ENCODE measurements around the gene CLIP2.

CLIP2 gene

DNA sequence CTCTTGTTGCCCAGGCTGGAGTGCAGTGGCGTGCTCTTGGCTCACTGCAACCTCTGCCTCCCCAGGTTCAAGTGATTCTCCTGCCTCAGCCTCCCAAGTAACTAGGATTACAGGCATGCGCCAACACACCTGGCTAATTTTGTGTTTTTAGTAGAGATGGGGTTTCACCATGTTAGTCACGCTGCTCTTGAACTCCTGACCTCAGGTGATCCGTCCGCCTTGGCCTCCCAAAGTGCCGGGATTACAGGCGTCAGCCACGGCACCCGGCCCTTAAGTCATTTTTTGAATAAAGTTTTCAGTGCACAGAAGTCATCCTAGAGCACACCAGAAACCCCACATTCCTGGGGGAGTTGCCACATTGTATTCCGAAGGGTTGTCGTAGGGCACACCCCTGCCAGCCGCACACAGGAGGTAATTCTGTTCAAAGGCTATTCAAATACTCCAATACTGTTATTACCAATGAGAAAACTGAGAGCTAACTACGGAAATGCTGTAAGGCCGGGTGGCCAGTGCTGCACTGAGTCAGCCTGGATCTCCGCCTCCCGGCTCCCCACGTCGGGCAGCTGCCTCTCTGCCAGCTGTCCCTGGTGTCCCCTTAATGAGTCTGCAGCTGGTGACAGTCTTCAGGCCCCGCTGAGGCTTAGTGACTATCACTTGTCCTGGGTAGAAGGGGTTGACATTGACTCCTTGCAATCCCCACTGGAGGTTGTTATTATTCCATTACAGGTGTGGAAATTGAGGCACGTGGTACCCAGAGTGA, 26.4 kb upstream of the CLIP2 start:
- no peak for TF ChIP-seq POLR2AphosphoS5 (IDR thresholded peaks at IDR 0.05; ENCODE audit: low read depth, low read length)
- no peak for TF ChIP-seq REST (IDR thresholded peaks at IDR 0.05; ENCODE audit: insufficient read depth in 1 of 2, low read depth in 2 of 2, low read length in 2 of 2)
- no peak for TF ChIP-seq TAF1 (IDR thresholded peaks at IDR 0.05; ENCODE audit: borderline replicate concordance, insufficient read depth, low read length)
- no peak for TF ChIP-seq SIN3A (IDR thresholded peaks at IDR 0.05; ENCODE audit: borderline replicate concordance, insufficient read depth, low read length)
- TF ChIP-seq FOXP2 (optimal IDR thresholded peaks at IDR 0.05; ENCODE audit: borderline replicate concordance, extremely low read depth, extremely low read length, insufficient read depth) = no peak

GRCh38 chr7:74263399-74264120, 25.6 kb upstream of the CLIP2 start:
- TF ChIP-seq SIN3A (IDR thresholded peaks at IDR 0.05; ENCODE audit: borderline replicate concordance, insufficient read depth, low read length) = no peak
- 0 out of 4 replicates have a peak, but pooled peaks of 1 of the 2 experiments have one; percentile 50 for TF ChIP-seq REST (IDR thresholded peaks at IDR 0.05; ENCODE audit: insufficient read depth in 1 of 2, low read depth in 2 of 2, low read length in 2 of 2)

DNA sequence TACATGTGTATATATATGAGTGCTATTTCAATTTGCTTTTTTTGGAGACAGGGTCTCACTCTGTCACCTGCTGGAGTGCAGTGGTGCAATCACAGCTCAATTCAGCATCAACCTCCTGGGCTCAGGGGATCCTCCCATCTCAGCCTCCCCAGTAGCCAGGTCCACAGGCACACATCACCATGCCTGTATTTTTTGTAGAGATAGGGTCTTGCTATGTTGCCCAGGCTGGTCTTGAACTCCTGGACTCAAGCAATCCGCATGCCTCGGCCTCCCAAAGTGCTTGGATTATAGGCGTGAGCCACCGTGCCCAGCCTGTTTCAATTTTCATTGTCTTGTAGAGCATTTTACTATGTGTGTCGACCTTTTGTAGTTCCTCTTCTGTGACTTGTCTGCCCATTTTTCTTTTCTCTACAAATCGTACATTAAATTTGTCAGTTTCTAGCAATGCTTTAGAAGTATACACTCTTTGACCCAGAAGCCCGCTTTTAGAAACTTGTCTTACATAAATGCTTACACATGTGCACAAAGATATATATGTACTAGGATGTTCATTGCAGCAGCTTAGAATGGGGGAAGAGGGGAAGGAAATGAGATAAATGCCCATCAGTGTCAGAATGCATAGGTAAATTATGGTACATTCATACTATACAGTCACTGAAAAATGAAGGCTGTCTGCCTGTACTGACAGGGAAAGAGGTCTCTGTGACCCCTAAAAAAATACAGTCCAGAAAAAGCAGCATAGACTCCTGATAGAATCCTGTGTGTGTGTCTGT, 22.8 kb upstream of the CLIP2 start:
- no peak for TF ChIP-seq TAF1 (IDR thresholded peaks at IDR 0.05; ENCODE audit: borderline replicate concordance, insufficient read depth, low read length)
- TF ChIP-seq REST (IDR thresholded peaks at IDR 0.05; ENCODE audit: insufficient read depth in 1 of 2, low read depth in 2 of 2, low read length in 2 of 2) = no peak
- TF ChIP-seq SIN3A (IDR thresholded peaks at IDR 0.05; ENCODE audit: borderline replicate concordance, insufficient read depth, low read length) = no peak
- no peak for TF ChIP-seq FOXP2 (optimal IDR thresholded peaks at IDR 0.05; ENCODE audit: borderline replicate concordance, extremely low read depth, extremely low read length, insufficient read depth)
- TF ChIP-seq POLR2AphosphoS5 (IDR thresholded peaks at IDR 0.05; ENCODE audit: low read depth, low read length) = no peak

DNA sequence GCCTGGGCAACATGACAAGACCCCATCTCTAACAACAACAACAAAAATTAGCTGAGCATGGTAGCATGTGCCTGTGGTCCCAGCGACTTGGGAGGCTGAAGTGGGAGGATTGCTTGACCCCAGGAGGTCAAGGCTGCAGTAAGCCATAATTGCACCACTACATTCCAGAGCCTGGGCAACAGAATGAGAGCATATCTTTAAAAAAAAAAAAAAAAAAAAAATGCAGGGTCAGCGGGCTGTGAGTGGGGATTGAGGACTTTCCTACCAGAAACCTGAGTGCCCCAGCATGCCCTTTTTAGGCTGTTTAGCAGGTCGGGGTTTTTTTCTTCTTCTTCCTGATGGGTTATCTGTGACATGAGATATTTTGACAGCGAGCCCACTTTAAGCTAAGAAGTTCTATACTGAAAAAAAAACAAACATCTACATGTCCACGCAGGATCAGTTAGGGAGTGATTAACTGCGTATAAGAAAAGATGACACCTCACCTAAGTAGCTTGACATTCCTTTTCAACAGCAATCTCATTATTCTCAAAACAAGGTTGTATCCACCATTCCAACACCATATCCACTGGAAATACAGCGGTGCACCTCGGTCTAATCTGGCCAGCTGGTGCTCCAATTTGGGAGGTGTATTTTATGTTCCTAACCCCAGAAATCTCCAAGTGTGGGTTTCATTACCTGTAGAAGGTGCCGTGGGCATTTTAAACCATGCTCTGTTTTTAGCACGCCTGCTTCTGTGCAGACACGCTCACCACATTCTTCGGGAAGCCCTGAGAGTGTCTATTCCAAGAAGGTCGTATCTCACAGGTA, 21.2 kb upstream of the CLIP2 start:
- TF ChIP-seq TAF1 (IDR thresholded peaks at IDR 0.05; ENCODE audit: borderline replicate concordance, insufficient read depth, low read length) (no peak), POLR2AphosphoS5 (IDR thresholded peaks at IDR 0.05; ENCODE audit: low read depth, low read length) (no peak), REST (IDR thresholded peaks at IDR 0.05; ENCODE audit: insufficient read depth in 1 of 2, low read depth in 2 of 2, low read length in 2 of 2) (no peak), SIN3A (IDR thresholded peaks at IDR 0.05; ENCODE audit: borderline replicate concordance, insufficient read depth, low read length) (no peak), FOXP2 (optimal IDR thresholded peaks at IDR 0.05; ENCODE audit: borderline replicate concordance, extremely low read depth, extremely low read length, insufficient read depth) (no peak)
